SU-DHL-6 (cell line): Measurements from ENCODE around the gene SURF4.
A peak's percentile ranks its signal among the peaks of the same experiment; 100 is the strongest.

Experiments used
- CTCF ChIP-seq: fragments of 200-600 bp; sonication (generic); IDR thresholded peaks from one replicate; pipeline ENCODE4 v1.5.1; 2017; ENCODE audit warnings: antibody characterized with exemption, mild to moderate bottlenecking, low read length, moderate library complexity; ENCODE audit not compliant: insufficient read depth, poor library complexity, severe bottlenecking
- EZH2phosphoT487 ChIP-seq: fragments of 200-600 bp; sonication (generic), shearing (Covaris generic); conservative IDR thresholded peaks from 2 replicates; pipeline ENCODE4 v1.6.1; 2018; ENCODE audit warnings: mild to moderate bottlenecking, antibody characterized with exemption, low read length, moderate library complexity, mixed read lengths

DNA sequence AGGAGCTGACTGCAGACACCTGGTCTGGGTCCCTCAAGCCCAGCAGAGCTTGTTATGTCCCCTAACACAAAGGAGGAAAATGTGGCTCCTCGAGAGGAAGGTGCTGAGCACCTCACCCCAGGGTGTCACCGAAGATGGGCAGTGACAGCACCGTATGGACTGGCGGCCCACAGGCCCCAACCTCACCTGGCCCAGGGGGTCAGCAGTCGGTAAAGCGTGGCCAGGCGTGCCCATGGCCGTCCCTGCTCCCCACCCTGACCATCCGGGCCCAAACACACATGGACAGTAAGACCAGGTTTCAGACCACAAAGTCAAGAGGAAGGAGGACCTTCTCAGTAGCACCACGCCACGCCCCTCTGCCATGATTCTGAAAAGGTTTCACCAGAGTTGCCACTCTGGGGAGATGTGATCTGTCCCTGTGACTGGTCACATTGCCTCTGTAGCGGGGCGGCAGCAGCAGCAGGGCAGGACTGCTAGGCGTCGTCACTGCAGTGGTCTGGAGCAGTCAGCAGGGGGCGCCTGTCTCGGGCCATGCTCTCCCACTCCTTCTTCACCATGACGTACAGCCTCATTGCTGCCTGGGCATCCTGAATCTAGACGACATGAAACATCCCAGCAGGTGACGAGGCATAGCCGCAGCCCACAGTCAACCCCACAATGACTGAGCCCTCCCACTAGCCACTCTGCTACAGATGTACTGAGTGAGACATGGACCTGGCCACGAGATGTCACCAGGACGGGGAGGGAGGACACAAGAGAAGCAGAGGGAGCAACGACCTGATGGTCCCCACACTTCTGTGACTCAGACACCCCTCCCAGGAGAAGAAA, 30.8 kb upstream of the SURF4 start:
- TF ChIP-seq CTCF (peak; percentile 97), EZH2phosphoT487 (no peak)
